A549 (cell line): ENCODE measurements around the gene TYRO3. TPM values are rescaled to one million over a fixed set of nuclear protein-coding genes. Genes with fewer than 3 reads are reported as not detected.

Experiments used
- ATAC-seq, 2 experiments: fragments of 200-7000 bp in 1 of 2; fragments of >200 bp in 1 of 2; cut with Nextera tagmentation in 1 of 2; cut with Tn5 transposase in 1 of 2; 3 replicates each; pipeline versions ENCODE4 v1.8.0 to v1.9.1; 2018 to 2020; ENCODE audit warnings: mild to moderate bottlenecking in 1 of 2, moderate library complexity in 1 of 2
- CTCF ChIA-PET: fragments of 300-600 bp; sonication (Branson Sonifier 250); formaldehyde crosslinking; extraction: SDS; loops from one replicate; lab custom pipeline; 2021; ENCODE audit warnings: antibody characterized with exemption, inconsistent platforms; lab: Yijun Ruan, JAX
- POLR2A ChIA-PET: fragments of 350-600 bp; formaldehyde crosslinking; extraction: SDS; loops from one replicate; lab custom pipeline; 2021; ENCODE audit warnings: antibody characterized with exemption, inconsistent platforms; lab: Yijun Ruan, JAX
- DNase-seq, 2 experiments: peaks; one replicate each; pipeline versions ENCODE4 v3.0.0 to v3.0.0-alpha.2; 2011 to 2016; ENCODE audit warnings: low read depth in 1 of 2, low spot score in 1 of 2
- FAIRE-seq: peaks from 2 replicates; lab custom pipeline; 2011; peaks lifted over from hg19 to GRCh38; lab: Jason Lieb, UNC
- H3K27ac ChIP-seq, 2 experiments: fragments of >200 bp; sonication (Bioruptor Twin); formaldehyde crosslinking; 3 replicates each; pipeline ENCODE4 v1.5.1; 2016 to 2017
- H3K4me1 ChIP-seq: fragments of >200 bp; sonication (Bioruptor Twin); formaldehyde crosslinking; 3 replicates; pipeline ENCODE4 v1.6.1; 2016
- H3K4me2 ChIP-seq: fragments of >200 bp; sonication (Bioruptor Twin); formaldehyde crosslinking; 3 replicates; pipeline ENCODE4 v1.6.1; 2016
- H3K4me3 ChIP-seq: fragments of >200 bp; sonication (Bioruptor Twin); formaldehyde crosslinking; 3 replicates; pipeline ENCODE4 v1.5.1; 2016
- H3K9me3 ChIP-seq: fragments of >200 bp; sonication (Bioruptor Twin); formaldehyde crosslinking; 3 replicates; pipeline ENCODE4 v1.6.1; 2016
- ATOH8 ChIP-seq: fragments of 250-450 bp; sonication (Bioruptor Pico); IDR thresholded peaks from 2 replicates; pipeline ENCODE4 v1.5.0; 2020; ENCODE audit warnings: low read depth, mild to moderate bottlenecking, moderate library complexity
- BHLHE40 ChIP-seq: IDR thresholded peaks from 2 replicates; pipeline ENCODE4 v1.6.1; 2012; ENCODE audit warnings: low read depth, low read length, inconsistent platforms
- CEBPB ChIP-seq, 2 experiments: fragments of >200 bp in 1 of 2; sonication (Bioruptor Twin) in 1 of 2; formaldehyde crosslinking in 1 of 2; IDR thresholded peaks; 2 replicates each; pipeline ENCODE4 v1.6.1; 2012 to 2016
- CHD2 ChIP-seq: fragments of 150-350 bp; IDR thresholded peaks from 2 replicates; pipeline ENCODE4 v1.6.1; 2014; ENCODE audit warnings: low read length; ENCODE audit not compliant: partially characterized antibody
- EHMT2 ChIP-seq: fragments of 200-600 bp; sonication (generic); IDR thresholded peaks from 2 replicates; pipeline ENCODE4 v1.6.1; 2016; ENCODE audit warnings: antibody characterized with exemption, low read depth, mild to moderate bottlenecking, moderate library complexity
- EP300 ChIP-seq, 2 experiments: fragments of >200 bp; sonication (Bioruptor Twin); formaldehyde crosslinking; IDR thresholded peaks; 2 replicates in 1 of 2; 3 replicates in 1 of 2; pipeline ENCODE4 v1.6.1; 2016 to 2017
- ESRRA ChIP-seq: fragments of 150-350 bp; IDR thresholded peaks from 2 replicates; pipeline ENCODE4 v1.6.1; 2014; ENCODE audit warnings: mild to moderate bottlenecking, low read length, borderline replicate concordance
- GATA3 ChIP-seq: IDR thresholded peaks from 2 replicates; pipeline ENCODE4 v1.6.1; 2012; ENCODE audit warnings: borderline replicate concordance
- HDAC2 ChIP-seq: fragments of 200-600 bp; sonication (generic); IDR thresholded peaks from 2 replicates; pipeline ENCODE4 v1.6.1; 2016
- HEYL ChIP-seq: fragments of 250-450 bp; sonication (Bioruptor Pico); IDR thresholded peaks from 2 replicates; pipeline ENCODE4 v1.8.0; 2021; ENCODE audit warnings: mild to moderate bottlenecking, moderate library complexity
- HMGXB4 ChIP-seq: fragments of 250-450 bp; sonication (Bioruptor Pico); IDR thresholded peaks from 2 replicates; pipeline ENCODE4 v1.5.0; 2021; ENCODE audit warnings: mild to moderate bottlenecking, moderate library complexity, borderline replicate concordance
- HOXA7 ChIP-seq: fragments of 250-450 bp; sonication (Bioruptor Pico); IDR thresholded peaks from 2 replicates; pipeline ENCODE4 v1.5.0; 2020; ENCODE audit warnings: mild to moderate bottlenecking, moderate library complexity
- HOXB13 ChIP-seq: fragments of 250-450 bp; sonication (Bioruptor Pico); IDR thresholded peaks from 2 replicates; pipeline ENCODE4 v1.5.0; 2020; ENCODE audit warnings: low read depth, mild to moderate bottlenecking, moderate library complexity
- JUN ChIP-seq, 2 experiments: fragments of >200 bp; sonication (Bioruptor Twin); formaldehyde crosslinking; IDR thresholded peaks; 2 replicates in 1 of 2; 3 replicates in 1 of 2; pipeline ENCODE4 v1.6.1; 2016 to 2017
- KDM1A ChIP-seq: fragments of 200-600 bp; sonication (generic); IDR thresholded peaks from 2 replicates; pipeline ENCODE4 v1.6.1; 2016; ENCODE audit warnings: low read depth, mild to moderate bottlenecking
- KDM5A ChIP-seq: fragments of 200-600 bp; sonication (generic); IDR thresholded peaks from 2 replicates; pipeline ENCODE4 v1.6.1; 2016; ENCODE audit warnings: antibody characterized with exemption, mild to moderate bottlenecking
- MAFK ChIP-seq: fragments of 450-650 bp; IDR thresholded peaks from 2 replicates; pipeline ENCODE4 v1.6.1; 2014; ENCODE audit not compliant: partially characterized antibody
- MAZ ChIP-seq: fragments of 150-350 bp; IDR thresholded peaks from 2 replicates; pipeline ENCODE4 v1.6.1; 2014; ENCODE audit warnings: antibody characterized with exemption, low read depth, low read length, borderline replicate concordance
- NPAS2 ChIP-seq: fragments of 250-450 bp; sonication (Bioruptor Pico); IDR thresholded peaks from 2 replicates; pipeline ENCODE4 v1.8.0; 2022; ENCODE audit warnings: mild to moderate bottlenecking, moderate library complexity, borderline replicate concordance
- PHF8 ChIP-seq: fragments of 200-600 bp; sonication (generic); IDR thresholded peaks from 2 replicates; pipeline ENCODE4 v1.6.1; 2016; ENCODE audit warnings: low read depth, mild to moderate bottlenecking, antibody characterized with exemption, moderate library complexity, borderline replicate concordance
- POLR2AphosphoS2 ChIP-seq: conservative IDR thresholded peaks from 2 replicates; pipeline ENCODE4 v1.6.1; 2012; ENCODE audit warnings: low read length, improper control_type of control experiment, inconsistent platforms
- RARB ChIP-seq: fragments of 250-450 bp; sonication (Bioruptor Pico); IDR thresholded peaks from 2 replicates; pipeline ENCODE4 v1.8.0; 2021; ENCODE audit warnings: mild to moderate bottlenecking, moderate library complexity
- RFX5 ChIP-seq: fragments of 450-650 bp; IDR thresholded peaks from 2 replicates; pipeline ENCODE4 v1.7.1; 2014; ENCODE audit warnings: antibody characterized with exemption, mild to moderate bottlenecking, moderate library complexity
- RNF2 ChIP-seq: fragments of 200-600 bp; sonication (generic); IDR thresholded peaks from 2 replicates; pipeline ENCODE4 v1.6.1; 2016; ENCODE audit warnings: low read depth, mild to moderate bottlenecking, antibody characterized with exemption, moderate library complexity, borderline replicate concordance
- TP53 ChIP-seq: fragments of 250-450 bp; sonication (Bioruptor Pico); IDR thresholded peaks from 2 replicates; pipeline ENCODE4 v1.5.0; 2021; ENCODE audit warnings: mild to moderate bottlenecking, moderate library complexity
- ZC3H11A ChIP-seq: fragments of 450-650 bp; IDR thresholded peaks from 2 replicates; pipeline ENCODE4 v1.6.1; 2014; ENCODE audit warnings: antibody characterized with exemption, mild to moderate bottlenecking
- ZFP36 ChIP-seq: fragments of 450-650 bp; IDR thresholded peaks from 2 replicates; pipeline ENCODE4 v1.6.1; 2014; ENCODE audit warnings: borderline replicate concordance; ENCODE audit not compliant: partially characterized antibody
- WGBS: methylation state at CpG from one replicate; pipeline ENCODE4 v1.1.6; 2017; ENCODE audit errors: missing lambda C conversion rate; 5-methylcytosine and 5-hydroxymethylcytosine counted together
- polyA plus RNA-seq, 4 experiments: library from polyadenylated mRNA; depleted of rRNA in 3 of 4; stranded (reverse); fragments of >200 nt; fragmentation: RNase III in 1 of 4; extraction: RNeasy Plus Mini Kit Qiagen cat#74134 plus additional on column Dnase treatment in 1 of 4; gene quantifications; 2 replicates in 3 of 4; 3 replicates in 1 of 4; pipeline ENCODE4 v1.2.3, GENCODE V29; 2011 to 2017

TYRO3 gene
- polyA plus RNA-seq, 2 of the 4 experiments (the other 2 are of a cell fraction) = 7.6 to 8.1 TPM

GRCh38 chr15:41597787-41598186 lies 38.8 kb downstream of the TYRO3 start:
- Histone ChIP-seq H3K4me2 (no peak overlapping the region), H3K4me1 (no peaks in the 10 kb centered on the region), H3K4me3 (no peak overlapping the region), H3K27ac (no peak overlapping the region), H3K9me3 (no peaks in the 10 kb centered on the region)
- WGBS = 78% methylated on average over 5 of the region's 5 CpGs
- ChIA-PET POLR2A (no interaction called here), CTCF (no interaction called here)
- FAIRE-seq (no peak), ATAC-seq (no peak), DNase-seq (no peak)
- TF ChIP-seq KDM5A = no peak
- TF ChIP-seq EP300 (IDR thresholded peaks at IDR 0.05) = no peak
- TF ChIP-seq POLR2AphosphoS2 = no peak
- no peak for TF ChIP-seq NPAS2 (CRISPR knock-in tag)
- TF ChIP-seq JUN (IDR thresholded peaks at IDR 0.05) = no peak
- no peak for TF ChIP-seq ATOH8
- TF ChIP-seq BHLHE40 = no peak
- TF ChIP-seq RNF2 = no peak
- TF ChIP-seq HEYL = no peak
- no peak for TF ChIP-seq ZFP36
- no peak for TF ChIP-seq MAZ
- TF ChIP-seq ZC3H11A = no peak
- TF ChIP-seq PHF8 = no peak
- TF ChIP-seq HOXA7 (CRISPR knock-in tag) = no peak
- TF ChIP-seq TP53 (CRISPR knock-in tag) = no peak
- no peak for TF ChIP-seq HMGXB4 (CRISPR knock-in tag)
- no peak for TF ChIP-seq RARB
- TF ChIP-seq RFX5 = no peak
- no peak for TF ChIP-seq CHD2

GRCh38 chr15:41599061-41599460 lies 40.0 kb downstream of the TYRO3 start:
- Histone ChIP-seq H3K4me2 (no peak overlapping the region), H3K27ac (no peak overlapping the region), H3K4me1 (no peaks in the 10 kb centered on the region), H3K4me3 (no peak overlapping the region), H3K9me3 (no peaks in the 10 kb centered on the region)
- DNase-seq = no peak
- ChIA-PET POLR2A (no interaction called here), CTCF (interaction anchor here (1.1 kb wide), 1 partner anchor 9 kb away, joined by 4 read pairs; no protein-coding TSS in a partner anchor)
- 92% methylated on average over 1 of the region's 1 CpG for WGBS
- no peak for FAIRE-seq
- no peak for ATAC-seq
- no peak for TF ChIP-seq ESRRA
- peak; percentile 31 for TF ChIP-seq MAFK

- WGBS = 38% methylated on average over 6 of the region's 6 CpGs
- ATAC-seq (peak in 1 of 2 experiments; percentile 49; a peak in 4 of 6 replicates), DNase-seq (no peak), FAIRE-seq (no peak)
- no peaks in the 10 kb centered on the region for H3K9me3 ChIP-seq
- POLR2A ChIA-PET = interaction anchor here (1.3 kb wide), 1 partner anchor 19 kb away, joined by 3 read pairs; no protein-coding TSS in a partner anchor
- H3K27ac ChIP-seq = no peak overlapping the region
- no peak overlapping the region for H3K4me3 ChIP-seq
- CTCF ChIA-PET = interaction anchor here (0.5 to 4.1 kb wide), 37 partner anchors 9 to 604 kb away, joined by 3 to 34 read pairs (median 4); partner anchors contain the start of gene MGA
- peaks cover 5% of the 10 kb centered on the region; the same call in 1 of the 3 replicates for H3K4me1 ChIP-seq
- peak overlapping the region; percentile 72 for H3K4me2 ChIP-seq
- no peak for TF ChIP-seq HDAC2
- no peak for TF ChIP-seq ESRRA
- TF ChIP-seq ZC3H11A = no peak
- no peak for TF ChIP-seq EHMT2
- no peak for TF ChIP-seq CEBPB (IDR thresholded peaks at IDR 0.05)
- TF ChIP-seq KDM1A = no peak
- no peak for TF ChIP-seq HOXB13
- TF ChIP-seq GATA3 = no peak
- TF ChIP-seq, all 56 proteins: peak for 0
Measured at GRCh38 chr15:41603411-41603935, 44.5 kb downstream of the TYRO3 start.
